ENCODE results near the gene PODNL1. TPM values are rescaled to one million over a fixed set of nuclear protein-coding genes. Genes with fewer than 3 reads are reported as not detected.

Gene PODNL1
- polyA plus RNA-seq, 1 experiment, result 2.8 TPM

DNA sequence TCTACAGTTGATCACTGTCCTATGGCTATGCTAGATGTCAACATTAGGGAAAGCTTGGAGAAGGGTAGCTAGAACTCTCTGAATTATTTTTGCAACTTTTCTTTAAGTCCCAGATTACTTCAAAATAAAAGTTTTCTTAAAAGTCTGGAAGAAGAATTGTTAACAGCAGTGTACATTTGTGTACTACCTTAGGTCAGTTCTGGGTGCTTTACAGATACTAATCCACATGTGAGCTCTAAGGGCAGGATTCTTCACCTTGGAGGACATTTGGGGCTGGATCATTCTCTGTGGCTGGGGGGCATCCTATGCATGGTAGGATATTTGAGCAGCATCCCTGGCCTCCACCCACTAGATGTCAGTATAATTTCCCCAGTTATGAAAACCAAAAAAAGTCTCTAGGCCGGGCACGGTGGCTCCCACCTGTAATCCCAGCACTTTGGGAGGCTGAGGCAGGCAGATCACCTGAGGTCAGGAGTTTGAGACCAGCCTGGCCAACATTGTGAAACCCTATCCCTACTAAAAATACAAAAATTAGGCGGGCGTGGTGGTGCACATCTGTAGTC, 35.1 kb downstream of the PODNL1 start:
- TF ChIP-seq, protein P1, sequence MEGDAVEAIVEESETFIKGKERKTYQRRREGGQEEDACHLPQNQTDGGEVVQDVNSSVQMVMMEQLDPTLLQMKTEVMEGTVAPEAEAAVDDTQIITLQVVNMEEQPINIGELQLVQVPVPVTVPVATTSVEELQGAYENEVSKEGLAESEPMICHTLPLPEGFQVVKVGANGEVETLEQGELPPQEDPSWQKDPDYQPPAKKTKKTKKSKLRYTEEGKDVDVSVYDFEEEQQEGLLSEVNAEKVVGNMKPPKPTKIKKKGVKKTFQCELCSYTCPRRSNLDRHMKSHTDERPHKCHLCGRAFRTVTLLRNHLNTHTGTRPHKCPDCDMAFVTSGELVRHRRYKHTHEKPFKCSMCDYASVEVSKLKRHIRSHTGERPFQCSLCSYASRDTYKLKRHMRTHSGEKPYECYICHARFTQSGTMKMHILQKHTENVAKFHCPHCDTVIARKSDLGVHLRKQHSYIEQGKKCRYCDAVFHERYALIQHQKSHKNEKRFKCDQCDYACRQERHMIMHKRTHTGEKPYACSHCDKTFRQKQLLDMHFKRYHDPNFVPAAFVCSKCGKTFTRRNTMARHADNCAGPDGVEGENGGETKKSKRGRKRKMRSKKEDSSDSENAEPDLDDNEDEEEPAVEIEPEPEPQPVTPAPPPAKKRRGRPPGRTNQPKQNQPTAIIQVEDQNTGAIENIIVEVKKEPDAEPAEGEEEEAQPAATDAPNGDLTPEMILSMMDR (IDR thresholded peaks at IDR 0.05; ENCODE audit: low read depth, low read length), result peak; percentile 26
- Histone ChIP-seq H3K9me3 (ENCODE audit: control insufficient read depth, insufficient read depth, low read length) (no peaks in the 10 kb centered on the region), H3K27ac (ENCODE audit: low read depth, low read length) (no peak overlapping the region), H3K4me3 (ENCODE audit: low read depth, low read length) (no peak overlapping the region), H3K27me3 (ENCODE audit: control insufficient read depth, insufficient read depth, low read length) (peaks cover 3% of the 10 kb centered on the region)
- ChIA-PET POLR2A (interaction anchor here (0.7 kb wide), 2 partner anchors 22 to 40 kb away, joined by 4 read pairs; no protein-coding TSS in a partner anchor), CTCF (no interaction called here)
- DNase-seq (ENCODE audit: low read depth, low spot score), result no peak

DNA sequence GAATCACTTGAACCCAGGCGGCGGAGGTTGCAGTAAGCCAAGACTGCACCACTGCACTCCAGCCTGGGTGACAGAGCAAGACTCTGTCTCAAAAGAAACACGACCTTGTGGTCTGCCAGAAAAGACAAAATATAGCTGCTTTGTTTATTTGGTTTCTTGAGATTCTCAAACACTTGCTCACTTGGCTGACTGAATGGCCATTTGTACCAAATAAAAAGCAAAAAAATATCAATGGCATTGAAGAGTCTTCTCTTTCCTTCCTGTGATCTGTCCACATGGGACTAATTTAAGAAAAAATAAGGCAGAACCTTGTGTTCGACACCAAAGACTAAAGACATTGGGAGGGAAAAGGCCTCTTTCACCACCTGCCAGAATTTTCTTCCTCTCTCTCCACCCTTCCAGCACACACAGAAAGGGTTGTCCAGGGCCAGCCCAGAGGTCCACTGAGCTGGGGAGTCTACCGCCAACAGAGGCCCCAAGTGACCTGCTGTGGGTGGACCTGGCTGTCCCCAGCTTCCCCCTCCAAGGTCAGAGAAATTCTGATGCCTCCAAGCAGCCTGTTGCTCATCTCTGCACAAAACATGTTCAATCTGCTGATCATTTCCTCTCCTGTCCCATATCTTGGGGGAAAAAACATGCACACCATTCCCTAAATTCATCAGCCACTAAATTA, 38.2 kb downstream of the PODNL1 start:
- no peak overlapping the region for H3K4me3 ChIP-seq (ENCODE audit: low read depth, low read length)
- ChIA-PET CTCF (interaction anchor here (1.4 kb wide), 1 partner anchor 19 kb away, joined by 3 read pairs; no protein-coding TSS in a partner anchor), POLR2A (interaction anchor here (0.9 kb wide), 1 partner anchor 30 kb away, joined by 3 read pairs; no protein-coding TSS in a partner anchor)
- DNase-seq (ENCODE audit: low read depth, low spot score), result no peak
- H3K9me3 ChIP-seq (ENCODE audit: control insufficient read depth, insufficient read depth, low read length), result no peaks in the 10 kb centered on the region
- peaks cover 3% of the 10 kb centered on the region for H3K27me3 ChIP-seq (ENCODE audit: control insufficient read depth, insufficient read depth, low read length)
- no peak overlapping the region for H3K27ac ChIP-seq (ENCODE audit: low read depth, low read length)
- TF ChIP-seq, protein P1 (IDR thresholded peaks at IDR 0.05; ENCODE audit: low read depth, low read length), result no peak

DNA sequence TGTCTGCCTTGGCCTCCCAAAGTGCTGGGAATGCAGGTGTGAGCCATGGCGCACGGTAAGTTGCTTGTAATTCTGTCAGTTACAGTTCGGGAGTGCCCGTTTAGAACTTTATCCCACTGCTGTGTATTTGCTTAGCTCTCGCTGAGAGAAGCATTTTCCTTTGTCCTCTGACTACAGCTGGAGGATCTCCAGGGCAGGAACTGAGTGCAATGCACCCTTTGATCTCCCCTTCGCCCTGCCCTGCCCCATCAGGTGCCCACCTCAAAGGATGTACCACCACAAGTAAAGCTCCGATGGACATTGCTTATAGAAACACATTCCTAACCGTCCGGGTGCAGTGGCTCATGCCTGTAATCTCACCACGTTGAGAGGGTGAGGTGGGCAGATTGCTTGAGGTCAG, 38.8 kb downstream of the PODNL1 start:
- TF ChIP-seq, protein P1 (IDR thresholded peaks at IDR 0.05; ENCODE audit: low read depth, low read length), result no peak
- ChIA-PET CTCF (interaction anchor here (0.6 to 1.4 kb wide), 2 partner anchors 19 to 159 kb away, joined by 3 read pairs; no protein-coding TSS in a partner anchor), POLR2A (no interaction called here)
- DNase-seq (ENCODE audit: low read depth, low spot score), result no peak
- no peaks in the 10 kb centered on the region for H3K9me3 ChIP-seq (ENCODE audit: control insufficient read depth, insufficient read depth, low read length)
- H3K4me3 ChIP-seq (ENCODE audit: low read depth, low read length), result no peak overlapping the region
- H3K27ac ChIP-seq (ENCODE audit: low read depth, low read length), result no peak overlapping the region
- H3K27me3 ChIP-seq (ENCODE audit: control insufficient read depth, insufficient read depth, low read length), result peaks cover 3% of the 10 kb centered on the region

DNA sequence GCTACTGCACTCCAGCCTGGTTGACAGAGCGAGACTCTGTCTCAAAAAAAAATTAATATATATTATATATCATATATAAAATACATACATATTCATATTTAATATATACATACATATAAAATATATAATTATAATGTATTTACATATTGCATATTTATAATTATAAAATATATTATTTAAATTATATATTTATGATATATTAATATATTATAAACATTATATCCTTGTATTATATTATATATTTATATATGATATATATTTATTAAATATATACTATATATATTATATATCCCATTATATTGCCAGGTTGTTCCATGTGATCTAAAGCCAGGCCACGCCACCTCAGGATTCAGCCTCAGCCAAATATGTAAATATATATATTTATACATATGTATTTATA, 42.0 kb downstream of the PODNL1 start:
- Histone ChIP-seq H3K27ac (ENCODE audit: low read depth, low read length) (no peak overlapping the region), H3K27me3 (ENCODE audit: control insufficient read depth, insufficient read depth, low read length) (peaks cover 3% of the 10 kb centered on the region), H3K4me3 (ENCODE audit: low read depth, low read length) (no peak overlapping the region), H3K9me3 (ENCODE audit: control insufficient read depth, insufficient read depth, low read length) (no peaks in the 10 kb centered on the region; the same call in 1 of the 2 replicates)
- CTCF ChIA-PET, result no interaction called here
- TF ChIP-seq, protein P1 (IDR thresholded peaks at IDR 0.05; ENCODE audit: low read depth, low read length), result no peak
- POLR2A ChIA-PET, result no interaction called here
- DNase-seq (ENCODE audit: low read depth, low spot score), result no peak

DNA sequence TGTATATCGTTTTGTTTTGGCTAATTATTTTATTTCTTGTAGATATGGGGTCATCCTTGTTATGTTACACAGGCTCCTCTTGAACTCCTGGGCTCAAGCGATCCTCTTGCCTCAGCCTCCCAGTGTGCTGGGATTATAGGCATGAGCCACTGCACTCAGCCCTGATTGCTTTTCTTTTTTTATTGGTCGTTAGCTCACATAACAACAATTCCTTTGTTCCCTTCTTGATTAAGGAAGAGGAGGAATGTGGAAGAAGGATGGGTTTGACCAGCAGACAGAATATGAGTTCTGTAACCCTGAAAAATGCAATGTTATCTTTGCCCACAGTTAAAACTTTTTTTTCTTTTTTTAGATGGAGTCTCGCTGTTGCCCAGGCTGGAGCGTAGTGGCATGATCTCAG, 43.7 kb downstream of the PODNL1 start:
- POLR2A ChIA-PET, result no interaction called here
- no peak for DNase-seq (ENCODE audit: low read depth, low spot score)
- TF ChIP-seq, protein P1 (IDR thresholded peaks at IDR 0.05; ENCODE audit: low read depth, low read length), result no peak
- Histone ChIP-seq H3K4me3 (ENCODE audit: low read depth, low read length) (no peak overlapping the region), H3K27ac (ENCODE audit: low read depth, low read length) (no peak overlapping the region), H3K27me3 (ENCODE audit: control insufficient read depth, insufficient read depth, low read length) (peaks cover 3% of the 10 kb centered on the region), H3K9me3 (ENCODE audit: control insufficient read depth, insufficient read depth, low read length) (no peaks in the 10 kb centered on the region; the same call in 1 of the 2 replicates)
- CTCF ChIA-PET, result no interaction called here

Data from AG04450 (cell line).